ENCODE measurements around the gene RIC1.

DNA sequence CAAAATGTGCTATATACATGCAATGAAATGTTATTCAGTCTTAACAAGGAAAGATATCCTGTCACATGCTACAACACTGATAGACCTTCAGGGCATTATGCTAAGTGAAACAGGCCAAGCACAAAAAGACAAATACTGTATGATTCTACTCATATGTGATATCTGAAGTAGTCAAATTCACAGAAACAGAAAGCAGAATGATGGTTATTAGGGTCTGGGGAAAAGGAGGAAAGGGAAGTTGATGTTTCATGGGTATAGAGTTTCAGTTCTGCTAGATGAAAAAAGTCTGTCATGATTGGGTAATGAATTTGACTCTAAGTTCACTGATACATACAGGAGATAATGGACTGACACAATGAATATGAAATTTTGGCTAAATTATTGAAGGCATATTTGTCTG, 11.2 kb upstream of the RIC1 start:
- no peak for TF ChIP-seq CBX5 (IDR thresholded peaks at IDR 0.05; ENCODE audit: low read depth, low read length)
- no peak for TF ChIP-seq EZH2 (IDR thresholded peaks at IDR 0.05; ENCODE audit: low read depth, low read length, severe bottlenecking)
- no peak for TF ChIP-seq CTCF (IDR thresholded peaks at IDR 0.05; ENCODE audit: control extremely low read depth in 1 of 3, insufficient read depth in 1 of 3, low read depth in 1 of 3, low read length in 3 of 3)
- no peak for TF ChIP-seq POLR2A (IDR thresholded peaks at IDR 0.05; ENCODE audit: control extremely low read depth in 1 of 2, low read depth in 2 of 2, low read length in 2 of 2)
- no peak for TF ChIP-seq TBP (IDR thresholded peaks at IDR 0.05; ENCODE audit: low read depth, low read length)
- TF ChIP-seq POLR2AphosphoS5 (IDR thresholded peaks at IDR 0.05; ENCODE audit: low read depth, low read length), result no peak
- TF ChIP-seq, protein P1, sequence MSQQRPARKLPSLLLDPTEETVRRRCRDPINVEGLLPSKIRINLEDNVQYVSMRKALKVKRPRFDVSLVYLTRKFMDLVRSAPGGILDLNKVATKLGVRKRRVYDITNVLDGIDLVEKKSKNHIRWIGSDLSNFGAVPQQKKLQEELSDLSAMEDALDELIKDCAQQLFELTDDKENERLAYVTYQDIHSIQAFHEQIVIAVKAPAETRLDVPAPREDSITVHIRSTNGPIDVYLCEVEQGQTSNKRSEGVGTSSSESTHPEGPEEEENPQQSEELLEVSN (IDR thresholded peaks at IDR 0.05), result no peak
- no peak for TF ChIP-seq KDM1A (IDR thresholded peaks at IDR 0.05; ENCODE audit: borderline replicate concordance, low read length)
